MCF 10A (cell line): Measurements from ENCODE around the gene PARS2. TPM values are rescaled to one million over a fixed set of nuclear protein-coding genes. Genes with fewer than 3 reads are reported as not detected.

Experiments
- BruUV-seq: library from RNA; stranded (reverse); fragments of 400-500 nt; replicated peaks from 2 replicates; lab custom pipeline; 2021; lab: Mats Ljungman, UMichigan
- CTCF ChIA-PET: fragments of 300-600 bp; sonication (Branson Sonifier 250); formaldehyde crosslinking; extraction: SDS; loops from one replicate; lab custom pipeline; 2021; ENCODE audit warnings: antibody characterized with exemption, inconsistent platforms; lab: Yijun Ruan, JAX
- POLR2A ChIA-PET: fragments of 300-600, 350-650 bp; sonication (Branson Sonifier 250); formaldehyde crosslinking; extraction: SDS; loops from one replicate; lab custom pipeline; 2020; ENCODE audit warnings: antibody characterized with exemption, inconsistent platforms; lab: Yijun Ruan, JAX
- DNase-seq: peaks from one replicate; pipeline ENCODE4 v3.0.0-alpha.2; 2018; ENCODE audit not compliant: unreplicated experiment
- H3K27ac Mint-ChIP-seq: one replicate; pipeline ENCODE4 v1.8.0; 2022; ENCODE audit warnings: mild to moderate bottlenecking, low read depth, mixed read lengths; ENCODE audit not compliant: unreplicated experiment
- H3K27me3 Mint-ChIP-seq: one replicate; pipeline ENCODE4 v1.8.0; 2022; ENCODE audit warnings: mixed read lengths; ENCODE audit not compliant: insufficient read depth, unreplicated experiment
- H3K36me3 Mint-ChIP-seq: one replicate; pipeline ENCODE4 v1.8.0; 2022; ENCODE audit warnings: mild to moderate bottlenecking, moderate library complexity, mixed read lengths; ENCODE audit not compliant: insufficient read depth, unreplicated experiment
- H3K4me1 Mint-ChIP-seq: one replicate; pipeline ENCODE4 v1.8.0; 2022; ENCODE audit warnings: mixed read lengths; ENCODE audit not compliant: insufficient read depth, unreplicated experiment
- H3K4me3 Mint-ChIP-seq: one replicate; pipeline ENCODE4 v1.8.0; 2022; ENCODE audit warnings: mild to moderate bottlenecking, moderate library complexity, mixed read lengths; ENCODE audit not compliant: unreplicated experiment
- H3K9me3 Mint-ChIP-seq: one replicate; pipeline ENCODE4 v1.8.0; 2022; ENCODE audit warnings: mixed read lengths; ENCODE audit not compliant: unreplicated experiment
- intact Hi-C: fragments of 100-400 bp; cut with micrococcal nuclease; formaldehyde crosslinking; loops from 2 replicates; pipeline ENCODE4 v1.14.1; 2022
- total RNA-seq: library from RNA; stranded (reverse); gene quantifications from 2 replicates; pipeline ENCODE4 v1.2.3, GENCODE V29; 2022
- TF ChIP-seq, protein P1 (sequence below): fragments of 200-600 bp; IDR thresholded peaks from one replicate; pipeline ENCODE4 v1.8.0; 2022; ENCODE audit warnings: antibody characterized with exemption, mild to moderate bottlenecking; ENCODE audit not compliant: unreplicated experiment

Gene PARS2
- total RNA-seq, 1 experiment from 2014 or later: 4.7 TPM

DNA sequence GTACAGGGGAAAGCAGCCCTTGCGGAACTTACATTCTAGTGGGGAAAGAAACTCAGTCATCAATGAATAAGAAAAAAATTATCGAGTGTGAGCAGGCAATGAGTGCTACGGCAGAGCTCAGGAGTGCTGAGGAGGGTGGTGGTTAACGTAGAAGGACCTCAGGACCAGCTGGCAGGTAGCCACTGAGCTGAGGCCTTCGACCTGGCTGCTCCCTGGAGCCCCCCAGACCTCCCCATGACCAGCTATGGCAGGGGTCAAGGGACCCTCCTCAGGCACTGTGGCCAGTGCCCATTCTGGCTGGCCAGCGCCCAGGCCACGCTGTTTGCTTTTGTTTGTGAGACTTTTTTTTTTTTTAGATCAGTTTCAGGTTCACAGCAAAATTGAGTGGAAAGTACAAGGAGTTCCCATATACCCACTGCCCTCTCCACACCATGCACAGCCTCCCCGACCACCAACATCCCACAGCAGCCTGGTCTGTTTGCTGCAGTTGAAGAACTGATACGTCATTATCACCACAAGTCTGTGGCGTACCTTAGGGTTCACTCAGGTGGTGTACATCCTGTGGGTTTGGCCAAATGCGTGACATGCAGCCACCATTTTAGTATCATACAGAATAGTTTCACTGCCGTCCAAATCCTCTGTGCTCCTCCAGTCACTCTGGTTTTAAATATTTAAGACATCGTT is 48.6 kb upstream of the PARS2 start:
- Mint-ChIP-seq H3K36me3 (no peaks in the 10 kb centered on the region), H3K4me3 (no peak overlapping the region), H3K4me1 (peaks cover 7% of the 10 kb centered on the region), H3K9me3 (no peaks in the 10 kb centered on the region), H3K27me3 (no peaks in the 10 kb centered on the region), H3K27ac (no peak overlapping the region)
- CTCF ChIA-PET: interaction anchor here (0.7 to 1.5 kb wide), 4 partner anchors 12 to 957 kb away, joined by 3 to 8 read pairs (median 5); partner anchors contain the start of gene TTC22
- BruUV-seq: no TSS peak
- POLR2A ChIA-PET: interaction anchor here (0.6 kb wide), 1 partner anchor 1220 kb away, joined by 3 read pairs; no protein-coding TSS in a partner anchor
- TF ChIP-seq, protein P1, sequence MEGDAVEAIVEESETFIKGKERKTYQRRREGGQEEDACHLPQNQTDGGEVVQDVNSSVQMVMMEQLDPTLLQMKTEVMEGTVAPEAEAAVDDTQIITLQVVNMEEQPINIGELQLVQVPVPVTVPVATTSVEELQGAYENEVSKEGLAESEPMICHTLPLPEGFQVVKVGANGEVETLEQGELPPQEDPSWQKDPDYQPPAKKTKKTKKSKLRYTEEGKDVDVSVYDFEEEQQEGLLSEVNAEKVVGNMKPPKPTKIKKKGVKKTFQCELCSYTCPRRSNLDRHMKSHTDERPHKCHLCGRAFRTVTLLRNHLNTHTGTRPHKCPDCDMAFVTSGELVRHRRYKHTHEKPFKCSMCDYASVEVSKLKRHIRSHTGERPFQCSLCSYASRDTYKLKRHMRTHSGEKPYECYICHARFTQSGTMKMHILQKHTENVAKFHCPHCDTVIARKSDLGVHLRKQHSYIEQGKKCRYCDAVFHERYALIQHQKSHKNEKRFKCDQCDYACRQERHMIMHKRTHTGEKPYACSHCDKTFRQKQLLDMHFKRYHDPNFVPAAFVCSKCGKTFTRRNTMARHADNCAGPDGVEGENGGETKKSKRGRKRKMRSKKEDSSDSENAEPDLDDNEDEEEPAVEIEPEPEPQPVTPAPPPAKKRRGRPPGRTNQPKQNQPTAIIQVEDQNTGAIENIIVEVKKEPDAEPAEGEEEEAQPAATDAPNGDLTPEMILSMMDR: no peak
- intact Hi-C loops: loop anchor here (5.0 kb wide), 1 partner anchor 326 kb away; no protein-coding TSS in a partner anchor
- no peak for DNase-seq

DNA sequence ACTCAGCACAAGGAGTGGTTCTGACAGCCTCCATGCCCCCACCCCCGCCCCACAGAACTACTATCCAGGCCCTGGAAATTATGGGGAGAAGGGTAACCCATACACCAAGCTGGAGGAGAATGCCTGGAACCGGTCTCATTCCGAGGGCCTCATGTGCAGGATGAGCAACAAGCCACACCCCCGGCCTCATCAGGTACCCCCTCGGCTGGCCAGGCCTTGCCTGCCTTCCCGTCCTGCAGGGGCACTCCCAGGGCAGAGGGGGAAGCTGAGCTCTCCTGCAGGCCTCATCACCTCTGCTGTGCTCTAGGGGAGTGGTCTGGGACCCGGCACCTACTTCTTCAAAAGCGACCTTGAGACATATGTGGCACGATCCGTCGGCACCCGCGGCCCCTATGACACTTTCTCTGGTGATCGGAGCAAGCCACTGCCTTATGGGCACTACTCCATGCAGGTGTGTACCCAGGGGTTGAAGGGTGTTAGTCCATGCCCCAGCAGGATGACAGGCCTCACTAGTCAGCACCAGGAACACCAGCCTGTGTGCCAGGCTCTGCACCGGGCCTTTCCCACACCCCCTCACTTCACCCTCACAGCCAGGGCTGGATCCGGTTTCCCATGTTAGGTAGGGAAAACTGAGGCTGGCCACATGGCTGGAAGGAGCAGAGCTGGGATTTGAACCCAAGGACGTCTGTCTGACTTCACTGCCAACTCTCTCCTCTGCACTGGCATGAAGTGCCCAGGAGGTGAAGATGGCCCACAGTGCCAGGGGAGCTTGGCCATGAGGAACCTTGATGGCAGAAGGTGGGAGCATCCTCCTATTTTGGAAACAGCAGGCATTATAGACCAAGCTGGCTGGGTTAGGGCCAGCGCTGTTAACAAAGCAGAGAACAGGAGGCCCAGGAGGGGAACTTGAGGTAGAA is 47.7 kb upstream of the PARS2 start:
- BruUV-seq: no TSS peak
- Mint-ChIP-seq H3K27ac (no peak overlapping the region), H3K9me3 (no peaks in the 10 kb centered on the region), H3K36me3 (no peaks in the 10 kb centered on the region), H3K4me1 (peaks cover 9% of the 10 kb centered on the region), H3K27me3 (no peaks in the 10 kb centered on the region), H3K4me3 (no peak overlapping the region)
- DNase-seq: no peak
- TF ChIP-seq, protein P1: no peak
- intact Hi-C loops: loop anchor here (5.0 kb wide), 1 partner anchor 325 kb away; no protein-coding TSS in a partner anchor
- POLR2A ChIA-PET: interaction anchor here (0.6 kb wide), 1 partner anchor 1219 kb away, joined by 3 read pairs; no protein-coding TSS in a partner anchor
- CTCF ChIA-PET: interaction anchor here (0.8 to 1.2 kb wide), 2 partner anchors 10 to 608 kb away, joined by 3 to 4 read pairs; no protein-coding TSS in a partner anchor

DNA sequence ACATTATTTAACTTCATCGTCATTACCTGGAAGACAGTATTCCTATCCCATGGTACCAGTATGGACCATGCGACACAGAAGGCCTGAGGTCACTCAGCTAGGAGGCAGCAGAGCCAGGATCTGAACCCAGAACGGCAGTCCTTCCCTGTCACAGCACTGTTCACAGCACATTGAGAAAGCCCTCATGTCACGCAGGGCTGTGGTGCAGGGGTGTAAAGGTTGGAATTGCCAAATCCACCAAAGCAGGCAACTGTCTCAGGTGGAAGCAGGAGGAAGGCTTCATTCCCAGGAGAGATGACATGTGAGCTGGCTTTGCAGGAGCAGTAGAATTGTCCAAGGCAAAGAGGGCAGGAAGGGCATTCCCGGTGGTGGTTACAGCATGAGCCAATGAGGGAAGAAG is 46.7 kb upstream of the PARS2 start:
- peaks cover 9% of the 10 kb centered on the region for H3K4me1 Mint-ChIP-seq
- H3K9me3 Mint-ChIP-seq: no peaks in the 10 kb centered on the region
- intact Hi-C loops: loop anchor here (5.0 kb wide), 1 partner anchor 324 kb away; no protein-coding TSS in a partner anchor
- no peak overlapping the region for H3K27ac Mint-ChIP-seq
- POLR2A ChIA-PET: no interaction called here
- BruUV-seq: no TSS peak
- no peaks in the 10 kb centered on the region for H3K36me3 Mint-ChIP-seq
- no peak overlapping the region for H3K4me3 Mint-ChIP-seq
- DNase-seq: no peak
- TF ChIP-seq, protein P1: no peak
- CTCF ChIA-PET: interaction anchor here (0.6 to 1.2 kb wide), 3 partner anchors 9 to 837 kb away, joined by 3 to 7 read pairs (median 4); no protein-coding TSS in a partner anchor
- no peaks in the 10 kb centered on the region for H3K27me3 Mint-ChIP-seq
